Measurements from ENCODE around the gene ATL2.
A peak's percentile ranks its signal among the peaks of the same experiment; 100 is the strongest.
"Not testable (repeated sequence)": the region's sequence is repeated elsewhere in the genome, so short reads cannot be mapped to it uniquely, and the experiment has no call there.

The ATL2 gene

GRCh38 chr2:38416296-38417036 is 39.4 kb upstream of the ATL2 start:
- TF ChIP-seq, protein P1, sequence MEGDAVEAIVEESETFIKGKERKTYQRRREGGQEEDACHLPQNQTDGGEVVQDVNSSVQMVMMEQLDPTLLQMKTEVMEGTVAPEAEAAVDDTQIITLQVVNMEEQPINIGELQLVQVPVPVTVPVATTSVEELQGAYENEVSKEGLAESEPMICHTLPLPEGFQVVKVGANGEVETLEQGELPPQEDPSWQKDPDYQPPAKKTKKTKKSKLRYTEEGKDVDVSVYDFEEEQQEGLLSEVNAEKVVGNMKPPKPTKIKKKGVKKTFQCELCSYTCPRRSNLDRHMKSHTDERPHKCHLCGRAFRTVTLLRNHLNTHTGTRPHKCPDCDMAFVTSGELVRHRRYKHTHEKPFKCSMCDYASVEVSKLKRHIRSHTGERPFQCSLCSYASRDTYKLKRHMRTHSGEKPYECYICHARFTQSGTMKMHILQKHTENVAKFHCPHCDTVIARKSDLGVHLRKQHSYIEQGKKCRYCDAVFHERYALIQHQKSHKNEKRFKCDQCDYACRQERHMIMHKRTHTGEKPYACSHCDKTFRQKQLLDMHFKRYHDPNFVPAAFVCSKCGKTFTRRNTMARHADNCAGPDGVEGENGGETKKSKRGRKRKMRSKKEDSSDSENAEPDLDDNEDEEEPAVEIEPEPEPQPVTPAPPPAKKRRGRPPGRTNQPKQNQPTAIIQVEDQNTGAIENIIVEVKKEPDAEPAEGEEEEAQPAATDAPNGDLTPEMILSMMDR (IDR thresholded peaks at IDR 0.05; ENCODE audit: control insufficient read depth, extremely low read depth, insufficient read depth) = no peak
- no peak for DNase-seq (ENCODE audit: low read depth)
- no peak overlapping the region for H3K4me3 ChIP-seq (ENCODE audit: low read depth, low read length)

DNA sequence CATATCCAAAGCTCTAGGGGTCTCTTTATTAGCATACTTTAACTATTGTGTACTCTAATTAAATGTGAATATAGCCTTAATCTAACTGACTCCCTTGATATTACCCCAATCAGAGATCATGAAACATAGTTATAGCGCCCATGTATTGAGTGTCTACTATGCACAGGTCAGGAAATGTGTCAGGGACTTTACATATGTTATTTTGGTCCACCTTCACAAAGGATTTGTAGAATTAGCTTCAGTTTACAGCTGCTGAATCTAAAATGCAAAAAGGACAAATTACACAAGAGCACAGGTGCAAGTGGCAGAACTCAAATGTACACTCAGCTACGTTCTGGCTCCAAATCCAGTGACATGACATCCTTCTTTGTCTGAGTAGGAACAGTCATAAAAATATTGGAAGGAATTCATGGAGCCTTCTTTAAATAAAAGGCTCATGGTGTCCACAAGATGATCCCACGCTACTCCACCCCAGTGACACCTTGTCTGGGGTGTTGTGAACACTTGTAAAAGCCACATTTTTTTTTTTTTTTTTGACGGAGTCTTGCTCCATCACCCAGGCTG is 38.7 kb upstream of the ATL2 start:
- no peak overlapping the region for H3K4me3 ChIP-seq (ENCODE audit: low read depth, low read length)
- TF ChIP-seq, protein P1 (IDR thresholded peaks at IDR 0.05; ENCODE audit: control insufficient read depth, extremely low read depth, insufficient read depth) = no peak
- DNase-seq (ENCODE audit: low read depth) = no peak

DNA sequence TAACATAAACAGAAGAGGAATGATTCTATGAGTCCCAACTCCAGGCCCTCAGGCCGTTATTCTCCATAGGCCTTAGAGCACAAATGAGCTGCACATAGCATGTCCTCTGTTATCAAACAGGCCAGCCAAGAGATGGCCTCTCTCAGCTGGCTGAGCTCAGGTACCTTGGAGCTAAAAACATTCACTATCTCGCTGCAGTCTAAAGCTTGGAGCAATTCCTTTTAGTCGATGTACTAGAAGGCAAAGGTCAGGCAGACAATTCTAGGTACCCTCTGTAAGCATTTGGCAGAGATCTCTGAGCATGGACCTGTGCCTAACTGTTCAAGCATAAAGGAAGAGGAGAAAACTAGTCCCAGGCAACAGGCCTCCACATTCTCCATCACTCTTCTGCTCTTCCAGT is 38.0 kb upstream of the ATL2 start:
- no peak for DNase-seq (ENCODE audit: low read depth)
- H3K4me3 ChIP-seq (ENCODE audit: low read depth, low read length) = no peak overlapping the region
- TF ChIP-seq, protein P1 (IDR thresholded peaks at IDR 0.05; ENCODE audit: control insufficient read depth, extremely low read depth, insufficient read depth) = no peak

DNA sequence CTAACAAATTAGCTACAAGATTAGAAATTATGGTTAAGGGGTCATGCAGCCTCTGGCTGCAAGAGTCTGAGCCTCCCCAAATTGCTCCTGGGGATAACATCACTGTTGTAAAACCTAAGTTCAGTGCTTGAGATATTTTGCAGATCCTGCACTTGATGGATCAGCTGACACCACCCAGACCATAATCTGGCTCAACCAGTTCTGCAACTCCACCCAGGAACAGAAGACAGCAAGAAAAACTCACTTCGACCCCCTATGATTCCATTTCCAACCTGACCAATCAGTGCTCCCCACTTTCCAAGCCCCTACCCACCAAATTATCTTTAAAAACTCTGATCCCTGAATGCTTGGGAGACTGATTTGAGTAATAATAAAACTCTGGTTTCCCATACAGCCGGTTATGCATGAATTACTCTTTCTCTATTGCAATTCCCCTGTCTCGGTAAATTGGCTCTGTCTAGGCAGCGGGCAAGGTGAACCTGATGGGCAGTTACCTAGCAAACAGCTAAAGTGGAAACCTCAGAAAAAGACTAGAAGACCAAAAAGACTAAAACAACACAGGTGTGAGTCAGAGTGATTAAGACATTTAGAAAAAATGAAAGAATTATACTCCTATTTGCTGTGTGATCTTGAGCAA is 35.3 kb upstream of the ATL2 start:
- H3K4me3 ChIP-seq (ENCODE audit: low read depth, low read length); DNase-seq (ENCODE audit: low read depth): not testable (repeated sequence)

- peak; percentile 59 for DNase-seq (ENCODE audit: low read depth)
Observed at GRCh38 chr2:38409156-38410102, 32.4 kb upstream of the ATL2 start.

GRCh38 chr2:38407111-38407682 is 30.1 kb upstream of the ATL2 start:
- H3K4me3 ChIP-seq (ENCODE audit: low read depth, low read length) = no peak overlapping the region
- no peak for DNase-seq (ENCODE audit: low read depth)
- TF ChIP-seq, protein P1 (IDR thresholded peaks at IDR 0.05; ENCODE audit: control insufficient read depth, extremely low read depth, insufficient read depth) = no peak

More at GRCh38 chr2:38409156-38410102, 32.4 kb upstream of the ATL2 start:
- TF ChIP-seq, protein P1 (IDR thresholded peaks at IDR 0.05; ENCODE audit: control insufficient read depth, extremely low read depth, insufficient read depth) = no peak
- no peak overlapping the region for H3K4me3 ChIP-seq (ENCODE audit: low read depth, low read length)
